H1 (cell line): ENCODE measurements around the gene CDYL. TPM values are rescaled to one million over a fixed set of nuclear protein-coding genes. Genes with fewer than 3 reads are reported as not detected.

Source experiments
- CTCF ChIA-PET: fragments of 300-600 bp; sonication (Branson Sonifier 250); formaldehyde crosslinking; loops from one replicate; lab custom pipeline; 2021; ENCODE audit not compliant: partially characterized antibody; lab: Charles Lee
- POLR2A ChIA-PET: fragments of 300-600 bp; sonication (Branson Sonifier 250); formaldehyde crosslinking; loops from one replicate; lab custom pipeline; 2021; ENCODE audit warnings: inconsistent platforms; ENCODE audit not compliant: partially characterized antibody; lab: Charles Lee
- DNase-seq, 2 experiments: peaks; one replicate each; pipeline versions ENCODE4 v3.0.0 to v3.0.0-alpha.2; 2010 to 2022; ENCODE audit warnings: low spot score in 2 of 2, low read depth in 1 of 2, mixed read lengths in 1 of 2
- FAIRE-seq: peaks from 2 replicates; lab custom pipeline; 2011; peaks lifted over from hg19 to GRCh38; lab: Jason Lieb, UNC
- H2AFZ ChIP-seq: 2 replicates; pipeline ENCODE4 v1.8.1; 2012; ENCODE audit warnings: low read length, inconsistent platforms
- H2AK5ac ChIP-seq: 2 replicates; pipeline ENCODE4 v1.6.1; 2013; ENCODE audit warnings: low read depth, low read length
- H2BK120ac ChIP-seq: replicated peaks from 2 replicates; pipeline ENCODE3; 2013; ENCODE audit warnings: low read depth, low read length, inconsistent platforms
- H2BK12ac ChIP-seq: 2 replicates; pipeline ENCODE4 v1.6.1; 2013; ENCODE audit warnings: low read depth, low read length
- H2BK15ac ChIP-seq: 2 replicates; pipeline ENCODE4 v1.6.1; 2013; ENCODE audit warnings: low read length
- H2BK20ac ChIP-seq: 2 replicates; pipeline ENCODE4 v1.6.1; 2013; ENCODE audit warnings: low read length
- H2BK5ac ChIP-seq: 2 replicates; pipeline ENCODE4 v1.6.1; 2013; ENCODE audit warnings: low read depth, low read length
- H3K14ac ChIP-seq: 2 replicates; pipeline ENCODE4 v1.6.1; 2013; ENCODE audit warnings: inconsistent platforms; ENCODE audit not compliant: insufficient read length
- H3K18ac ChIP-seq: 2 replicates; pipeline ENCODE4 v1.6.1; 2013; ENCODE audit warnings: low read length; ENCODE audit errors: extremely low read depth
- H3K23ac ChIP-seq: 2 replicates; pipeline ENCODE4 v1.6.1; 2013; ENCODE audit warnings: inconsistent platforms; ENCODE audit not compliant: insufficient read length
- H3K23me2 ChIP-seq: 2 replicates; pipeline ENCODE4 v1.6.1; 2013; ENCODE audit warnings: low read depth, low read length
- H3K27ac ChIP-seq: 2 replicates; pipeline ENCODE4 v1.6.1; 2011; ENCODE audit warnings: low read depth, low read length, inconsistent platforms
- H3K27me3 ChIP-seq, 4 experiments: replicated peaks in 1 of 4; 1 replicate in 1 of 4; 2 replicates in 3 of 4; pipeline versions ENCODE4 v1.6.1 to v1.8.1; 2011 to 2013; ENCODE audit warnings: low read length in 3 of 4, mild to moderate bottlenecking in 3 of 4, inconsistent platforms in 2 of 4, mixed read lengths in 2 of 4, moderate library complexity in 1 of 4; ENCODE audit not compliant: control insufficient read depth in 3 of 4, insufficient read depth in 3 of 4; ENCODE audit errors: extremely low read depth in 1 of 4
- H3K36me3 ChIP-seq, 4 experiments: 2 replicates each; pipeline versions ENCODE4 v1.6.1 to v1.8.1; 2011 to 2013; ENCODE audit warnings: mild to moderate bottlenecking in 4 of 4, low read length in 3 of 4, moderate library complexity in 2 of 4, control low read depth in 1 of 4, inconsistent platforms in 1 of 4; ENCODE audit not compliant: insufficient read depth in 4 of 4, control insufficient read depth in 2 of 4
- H3K4ac ChIP-seq: replicated peaks from 2 replicates; pipeline ENCODE3; 2013; ENCODE audit warnings: low read length, low read depth, mixed read lengths, inconsistent platforms; ENCODE audit not compliant: insufficient read length
- H3K4me1 ChIP-seq, 4 experiments: replicated peaks in 1 of 4; 1 replicate in 1 of 4; 2 replicates in 3 of 4; pipeline versions ENCODE4 v1.6.1 to v1.8.1; 2011 to 2013; ENCODE audit warnings: low read length in 3 of 4, inconsistent platforms in 2 of 4, mixed read lengths in 1 of 4; ENCODE audit not compliant: insufficient read depth in 4 of 4, control insufficient read depth in 3 of 4
- H3K4me2 ChIP-seq, 2 experiments: 2 replicates each; pipeline versions ENCODE4 v1.6.1 to v1.8.1; 2011 to 2013; ENCODE audit warnings: low read depth in 2 of 2, low read length in 2 of 2, control low read depth in 1 of 2, inconsistent platforms in 1 of 2, mild to moderate bottlenecking in 1 of 2; ENCODE audit not compliant: insufficient read depth in 1 of 2
- H3K4me3 ChIP-seq, 4 experiments: fragments of 200-600, 300-600 bp in 1 of 4; sonication (generic), shearing (Covaris generic), sonication (Bioruptor Twin) in 1 of 4; 2 replicates each; pipeline versions ENCODE4 v1.5.1 to v1.8.1; 2011 to 2016; ENCODE audit warnings: low read length in 4 of 4, low read depth in 3 of 4, control low read depth in 2 of 4, inconsistent platforms in 2 of 4, mild to moderate bottlenecking in 2 of 4, mixed read lengths in 1 of 4, moderate library complexity in 1 of 4; ENCODE audit not compliant: insufficient read depth in 2 of 4; ENCODE audit errors: extremely low read depth in 1 of 4
- H3K56ac ChIP-seq: replicated peaks from 2 replicates; pipeline ENCODE3; 2013; ENCODE audit warnings: low read depth, mild to moderate bottlenecking, mixed read lengths, low read length, inconsistent platforms; ENCODE audit not compliant: insufficient read length
- H3K79me1 ChIP-seq: 2 replicates; pipeline ENCODE4 v1.6.1; 2013; ENCODE audit warnings: low read depth, low read length, control low read depth
- H3K79me2 ChIP-seq, 2 experiments: 2 replicates each; pipeline versions ENCODE4 v1.6.1 to v1.8.1; 2012 to 2013; ENCODE audit warnings: low read length in 2 of 2, mild to moderate bottlenecking in 2 of 2, inconsistent platforms in 1 of 2; ENCODE audit not compliant: insufficient read depth in 2 of 2, control insufficient read depth in 1 of 2
- H3K9ac ChIP-seq, 4 experiments: replicated peaks in 1 of 4; 1 replicate in 1 of 4; 2 replicates in 3 of 4; pipeline versions ENCODE4 v1.6.1 to v1.8.1; 2011 to 2013; ENCODE audit warnings: low read depth in 3 of 4, low read length in 3 of 4, control low read depth in 2 of 4, mild to moderate bottlenecking in 2 of 4, moderate library complexity in 2 of 4, inconsistent platforms in 1 of 4; ENCODE audit errors: extremely low read depth in 1 of 4
- H3K9me3 ChIP-seq, 2 experiments: 2 replicates each; pipeline versions ENCODE4 v1.6.1 to v1.8.1; 2012 to 2013; ENCODE audit warnings: mild to moderate bottlenecking in 2 of 2, moderate library complexity in 2 of 2, control low read depth in 1 of 2, inconsistent platforms in 1 of 2, low read depth in 1 of 2, low read length in 1 of 2, mixed read lengths in 1 of 2; ENCODE audit not compliant: insufficient read depth in 2 of 2
- H4K20me1 ChIP-seq, 2 experiments: replicated peaks in 1 of 2; 2 replicates each; pipeline versions ENCODE3 to v1.8.1; 2011 to 2013; ENCODE audit warnings: inconsistent platforms in 2 of 2, low read length in 2 of 2, mild to moderate bottlenecking in 1 of 2; ENCODE audit not compliant: insufficient read depth in 2 of 2, control insufficient read depth in 1 of 2
- H4K5ac ChIP-seq: 2 replicates; pipeline ENCODE4 v1.6.1; 2013; ENCODE audit warnings: low read length, low read depth, mixed read lengths, inconsistent platforms; ENCODE audit not compliant: insufficient read length
- H4K8ac ChIP-seq: 2 replicates; pipeline ENCODE4 v1.8.0; 2013; ENCODE audit warnings: mild to moderate bottlenecking, moderate library complexity, low read length, inconsistent platforms; ENCODE audit not compliant: insufficient read depth; ENCODE audit errors: extremely low read depth
- H4K91ac ChIP-seq: replicated peaks from 2 replicates; pipeline ENCODE3; 2013; ENCODE audit warnings: low read length, mixed read lengths, inconsistent platforms; ENCODE audit not compliant: insufficient read length
- ASH2L ChIP-seq: fragments of 200-600, 300-600 bp; sonication (generic); IDR thresholded peaks from one replicate; pipeline ENCODE4 v1.7.1; 2017; ENCODE audit warnings: low read length
- BRCA1 ChIP-seq: IDR thresholded peaks from 2 replicates; pipeline ENCODE4 v1.6.1; 2012; ENCODE audit warnings: low read depth, low read length, improper control_type of control experiment
- CBX8 ChIP-seq: fragments of 300-800, 300-1000 bp; sonication (generic); IDR thresholded peaks from 2 replicates; pipeline ENCODE4 v1.7.1; 2016; ENCODE audit warnings: low read depth, low read length, borderline replicate concordance
- CTBP2 ChIP-seq: IDR thresholded peaks from 2 replicates; pipeline ENCODE4 v1.7.0; 2011; ENCODE audit warnings: borderline replicate concordance, mild to moderate bottlenecking, moderate library complexity, mixed read lengths, low read length; ENCODE audit not compliant: insufficient read depth, insufficient read length
- EP300 ChIP-seq, 2 experiments: IDR thresholded peaks; 1 replicate in 1 of 2; 2 replicates in 1 of 2; pipeline ENCODE4 v1.6.1; 2011 to 2012; ENCODE audit warnings: low read depth in 2 of 2, low read length in 2 of 2, mild to moderate bottlenecking in 2 of 2, borderline replicate concordance in 1 of 2, inconsistent platforms in 1 of 2, moderate library complexity in 1 of 2
- EZH2 ChIP-seq: fragments of 200-600 bp; sonication (generic); IDR thresholded peaks from 2 replicates; pipeline ENCODE4 v1.7.1; 2012; ENCODE audit warnings: low read depth, mild to moderate bottlenecking, moderate library complexity, low read length, inconsistent platforms; ENCODE audit not compliant: severe bottlenecking
- polyA plus RNA-seq, 7 experiments: library from polyadenylated mRNA; depleted of rRNA in 3 of 7; stranded (reverse) in 5 of 7; unstranded in 2 of 7; fragments of >200 nt in 5 of 7; fragments of 200-250 nt in 2 of 7; gene quantifications; 1 replicate in 5 of 7; 2 replicates in 1 of 7; 4 replicates in 1 of 7; pipeline versions ENCODE4 v1.2.1 to v1.2.3, GENCODE V29; 2011 to 2013; ENCODE audit warnings: missing spikeins in 2 of 7, mixed read lengths in 2 of 7
- total RNA-seq: library from RNA; stranded (reverse); fragmentation: NEBNext Ultra II Directional; extraction: Animal tissue kit (Norgen Biotek cat#: 25700); gene quantifications from 2 replicates; pipeline ENCODE4 v1.2.1, GENCODE V29; 2021
- TF ChIP-seq, protein P1 (sequence below): IDR thresholded peaks from 2 replicates; pipeline ENCODE4 v1.6.1; 2011; ENCODE audit warnings: low read length, improper control_type of control experiment

The CDYL gene
- total and polyA plus RNA-seq, 2 of the 8 experiments (the other 6 are each of a cell fraction or from before 2014, with no cell fraction given) = 56.4 to 119 TPM

DNA sequence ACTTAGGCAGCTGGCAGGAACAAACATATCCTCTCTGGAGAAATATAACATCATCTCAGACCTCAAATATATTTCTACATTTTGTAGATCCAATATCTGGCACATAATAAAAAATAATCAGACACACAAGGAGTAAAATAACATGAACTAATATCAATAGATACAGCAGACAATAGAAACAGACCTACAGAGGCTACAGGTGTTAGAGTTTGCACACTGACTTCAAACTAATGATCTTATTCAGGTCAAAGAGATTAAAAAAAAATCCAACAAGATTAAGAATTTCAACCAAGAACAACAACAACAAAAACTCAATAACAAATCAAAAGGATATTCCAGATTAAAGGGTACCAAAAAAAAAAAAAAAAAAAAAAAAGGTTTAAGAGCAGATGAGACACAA is 13.9 kb upstream of the CDYL start:
- CTCF ChIA-PET = no interaction called here
- no peak for DNase-seq
- TF ChIP-seq CBX8 (no peak), EZH2 (no peak), CTBP2 (no peak), EP300 (IDR thresholded peaks at IDR 0.05; ENCODE audit: borderline replicate concordance in 1 of 2, low read depth in 2 of 2, low read length in 2 of 2) (no peak), ASH2L (no peak), BRCA1 (no peak)
- TF ChIP-seq, protein P1, sequence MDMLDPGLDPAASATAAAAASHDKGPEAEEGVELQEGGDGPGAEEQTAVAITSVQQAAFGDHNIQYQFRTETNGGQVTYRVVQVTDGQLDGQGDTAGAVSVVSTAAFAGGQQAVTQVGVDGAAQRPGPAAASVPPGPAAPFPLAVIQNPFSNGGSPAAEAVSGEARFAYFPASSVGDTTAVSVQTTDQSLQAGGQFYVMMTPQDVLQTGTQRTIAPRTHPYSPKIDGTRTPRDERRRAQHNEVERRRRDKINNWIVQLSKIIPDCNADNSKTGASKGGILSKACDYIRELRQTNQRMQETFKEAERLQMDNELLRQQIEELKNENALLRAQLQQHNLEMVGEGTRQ = no peak

More for the DNA sequence above, 13.9 kb upstream of the CDYL start:
- FAIRE-seq = no peak
- H4K91ac ChIP-seq = no peak overlapping the region
- H3K9ac ChIP-seq = no peak overlapping the region
- H3K27ac ChIP-seq = no peak overlapping the region
- H4K5ac ChIP-seq = no peak overlapping the region
- H2AK5ac ChIP-seq = no peak overlapping the region
- H3K4me3 ChIP-seq = no peak overlapping the region
- no peak overlapping the region for H2BK5ac ChIP-seq
- no peak overlapping the region for H4K8ac ChIP-seq
- no peak overlapping the region for H2AFZ ChIP-seq
- no peaks in the 10 kb centered on the region for H3K79me2 ChIP-seq
- no peak overlapping the region for H2BK120ac ChIP-seq
- H3K56ac ChIP-seq = no peak overlapping the region
- H3K4ac ChIP-seq = no peak overlapping the region
- H3K79me1 ChIP-seq = no peaks in the 10 kb centered on the region
- H3K4me1 ChIP-seq = no peaks in the 10 kb centered on the region
- H2BK20ac ChIP-seq = no peak overlapping the region
- no peaks in the 10 kb centered on the region for H3K23me2 ChIP-seq
- no peak overlapping the region for H2BK12ac ChIP-seq
- peaks cover 4 to 6% of the 10 kb centered on the region in 2 experiments; a peak in 2 of 4 replicates for H3K9me3 ChIP-seq
- no peak overlapping the region for H3K18ac ChIP-seq
- no peak overlapping the region for H2BK15ac ChIP-seq
- no peak overlapping the region for H3K23ac ChIP-seq
- no peaks in the 10 kb centered on the region for H3K27me3 ChIP-seq
- no peaks in the 10 kb centered on the region for H4K20me1 ChIP-seq
- H3K14ac ChIP-seq = no peak overlapping the region
- no peaks in the 10 kb centered on the region; a peak in 1 of 8 replicates for H3K36me3 ChIP-seq
- POLR2A ChIA-PET = no interaction called here
- H3K4me2 ChIP-seq = no peak overlapping the region
